Activated CD8-positive, alpha-beta T cell treated with anti-CD3 and anti-CD28 coated beads, Interleukin-2, amount 10 ng/mL, durations not matched to agents 7 days and 5 days (primary cell): ENCODE measurements around the gene ARHGAP26. TPM values are rescaled to one million over a fixed set of nuclear protein-coding genes. Genes with fewer than 3 reads are reported as not detected.
"Not testable (repeated sequence)": the region's sequence is repeated elsewhere in the genome, so short reads cannot be mapped to it uniquely, and the experiment has no call there.

Experiments used
- ATAC-seq: fragments of 150-1000 bp; cut with Tn5 transposase; one replicate; pipeline ENCODE4 v1.10.0; 2021; ENCODE audit warnings: moderate library complexity
- CTCF ChIA-PET: fragments of 350-600 bp; sonication (Branson Sonifier 250); formaldehyde crosslinking; loops from one replicate; lab custom pipeline; 2021; ENCODE audit warnings: antibody characterized with exemption; lab: Charles Lee
- POLR2A ChIA-PET: fragments of 350-600 bp; sonication (Branson Sonifier 250); formaldehyde crosslinking; loops from one replicate; lab custom pipeline; 2021; ENCODE audit warnings: antibody characterized with exemption; lab: Charles Lee
- DNase-seq: peaks from one replicate; pipeline ENCODE4 v3.0.0-alpha.2; 2020
- H3K27ac Mint-ChIP-seq: one replicate; pipeline ENCODE4 v1.8.0; 2021; ENCODE audit warnings: mild to moderate bottlenecking, mixed read lengths
- H3K27me3 Mint-ChIP-seq: one replicate; pipeline ENCODE4 v1.8.0; 2021; ENCODE audit warnings: low read depth, mixed read lengths
- H3K36me3 Mint-ChIP-seq: one replicate; pipeline ENCODE4 v1.8.0; 2021; ENCODE audit warnings: low read depth, mixed read lengths
- H3K4me1 Mint-ChIP-seq: one replicate; pipeline ENCODE4 v1.8.0; 2021; ENCODE audit warnings: low read depth, mixed read lengths
- H3K4me3 Mint-ChIP-seq: one replicate; pipeline ENCODE4 v1.8.0; 2021; ENCODE audit warnings: mild to moderate bottlenecking, mixed read lengths
- H3K9me3 Mint-ChIP-seq: one replicate; pipeline ENCODE4 v1.8.0; 2022; ENCODE audit warnings: mixed read lengths; ENCODE audit not compliant: insufficient read depth
- total RNA-seq, 2 experiments: library from RNA; stranded (reverse); gene quantifications; one replicate each; pipeline ENCODE4 v1.2.3, GENCODE V29; 2021

Gene ARHGAP26
- total RNA-seq, 2 experiments from 2014 or later, result 25.4 to 30.3 TPM

DNA sequence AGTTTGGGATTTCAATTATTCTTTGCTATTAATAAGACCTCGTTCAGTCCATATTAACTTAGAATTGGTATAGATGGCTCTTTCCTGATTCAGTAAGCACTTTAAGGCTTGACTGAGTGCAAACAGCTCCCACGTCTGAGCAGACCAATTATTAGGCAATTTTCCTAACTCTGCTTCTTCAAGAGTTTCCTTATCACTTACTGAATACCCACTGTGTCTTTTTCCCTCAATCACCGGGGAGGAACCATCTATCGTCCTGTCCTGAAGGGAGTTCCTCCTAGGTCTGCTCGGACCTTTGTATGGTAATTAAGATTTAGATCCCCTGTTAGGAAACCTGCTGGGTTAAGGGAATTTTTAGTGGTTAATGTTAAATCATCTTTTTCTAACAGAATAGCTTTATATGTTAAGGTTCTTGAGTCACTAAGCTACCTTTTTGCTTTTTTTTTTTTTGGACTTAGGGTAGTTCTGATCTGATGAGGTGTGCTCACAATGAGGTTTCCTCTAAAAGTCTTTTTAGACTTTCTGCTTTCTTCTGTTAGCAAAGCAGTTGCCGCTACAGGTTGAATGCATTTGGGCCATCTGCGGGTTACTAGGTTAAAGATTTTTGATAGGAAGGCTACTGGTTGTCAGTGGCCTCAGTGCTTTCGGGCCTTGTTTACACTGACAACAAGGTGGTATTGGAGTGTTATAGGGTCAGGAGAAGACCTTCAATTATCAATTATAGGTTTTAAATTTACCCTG lies 322.7 kb downstream of the ARHGAP26 start:
- H3K27ac Mint-ChIP-seq, CTCF ChIA-PET, H3K4me1 Mint-ChIP-seq, H3K27me3 Mint-ChIP-seq, POLR2A ChIA-PET, H3K4me3 Mint-ChIP-seq, DNase-seq, H3K9me3 Mint-ChIP-seq, ATAC-seq, H3K36me3 Mint-ChIP-seq: not testable (repeated sequence)

DNA sequence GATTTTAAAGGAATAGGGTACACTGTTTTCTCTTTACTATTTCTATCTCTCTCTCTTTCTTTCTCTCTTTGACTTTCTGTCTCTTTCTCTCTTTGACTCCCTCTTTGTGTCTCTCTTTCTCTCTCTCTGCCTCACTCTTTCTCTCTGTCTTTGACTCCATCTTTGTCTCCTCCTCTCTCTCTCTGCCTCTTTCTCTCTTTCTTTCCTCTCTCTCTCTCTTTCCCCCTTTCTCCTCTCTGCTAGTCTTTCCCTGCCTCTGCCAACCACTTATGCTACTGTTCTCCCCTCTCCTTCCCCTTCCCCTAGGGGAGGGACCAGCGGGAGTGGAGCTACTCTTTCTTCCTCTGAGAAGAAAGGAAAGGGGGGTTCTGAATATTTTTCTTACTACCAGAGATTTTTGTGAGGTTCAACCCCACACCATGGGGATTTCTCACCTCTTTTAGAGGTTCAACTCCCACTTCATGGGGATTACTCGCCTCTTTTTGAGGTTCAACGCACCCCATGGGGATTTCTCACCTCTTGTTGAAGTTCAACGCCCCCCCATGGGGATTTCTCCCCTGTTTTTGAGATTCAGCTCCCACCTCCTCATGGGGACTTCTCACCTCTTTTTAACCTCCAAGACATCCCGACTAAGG lies 323.4 kb downstream of the ARHGAP26 start:
- DNase-seq, result no peak
- ATAC-seq, result no peak
- ChIA-PET CTCF (no interaction called here), POLR2A (no interaction called here)
- Mint-ChIP-seq H3K27me3 (no peaks in the 10 kb centered on the region), H3K9me3 (no peaks in the 10 kb centered on the region), H3K27ac (no peak overlapping the region), H3K36me3 (peaks cover 3% of the 10 kb centered on the region), H3K4me1 (peaks cover 3% of the 10 kb centered on the region), H3K4me3 (no peak overlapping the region)

DNA sequence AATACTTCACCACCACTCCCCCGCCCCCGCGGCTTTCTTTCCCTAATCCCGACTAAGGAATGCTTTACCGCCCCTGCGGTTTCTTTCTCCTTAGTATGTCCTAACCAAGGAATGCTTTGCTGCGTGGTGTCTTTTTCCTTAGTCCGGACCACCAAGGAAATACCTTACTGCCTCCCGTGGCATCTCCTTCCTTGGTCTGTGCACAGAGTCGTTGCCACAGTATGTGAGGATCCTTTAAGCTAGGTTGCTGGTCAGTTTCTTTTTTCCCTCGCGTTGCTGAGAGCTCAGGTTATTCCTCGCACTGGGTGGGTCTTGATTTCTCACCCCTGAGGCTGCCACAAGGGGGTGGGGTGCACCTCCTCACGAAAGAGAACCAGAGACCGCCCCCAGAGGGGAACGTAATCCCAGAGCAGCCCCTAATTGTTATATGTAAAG lies 323.9 kb downstream of the ARHGAP26 start:
- ChIA-PET CTCF (no interaction called here), POLR2A (no interaction called here)
- Mint-ChIP-seq H3K4me3 (no peak overlapping the region), H3K27me3 (no peaks in the 10 kb centered on the region), H3K27ac (no peak overlapping the region), H3K9me3 (no peaks in the 10 kb centered on the region), H3K36me3 (peaks cover 3% of the 10 kb centered on the region), H3K4me1 (peaks cover 3% of the 10 kb centered on the region)
- no peak for ATAC-seq
- no peak for DNase-seq

DNA sequence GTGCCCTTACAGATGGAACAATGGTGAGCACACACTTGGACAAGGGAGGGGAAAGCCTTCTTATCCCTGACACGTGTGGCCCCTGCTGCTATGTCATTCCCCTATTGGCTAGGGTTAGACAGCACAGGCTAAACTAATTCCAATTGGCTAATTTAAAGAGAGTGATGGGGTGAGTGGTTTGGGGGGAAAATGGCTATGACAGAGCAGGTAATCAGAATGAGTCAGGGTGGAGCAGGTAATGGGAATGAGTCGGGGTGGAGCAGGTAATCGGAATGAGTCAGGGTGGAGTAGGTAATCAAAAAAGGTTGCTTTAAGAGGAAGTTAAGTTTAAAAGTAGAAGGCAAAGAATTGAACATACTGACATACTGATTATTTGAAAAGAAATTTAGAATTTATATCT lies 324.4 kb downstream of the ARHGAP26 start:
- ATAC-seq, H3K9me3 Mint-ChIP-seq, H3K36me3 Mint-ChIP-seq, H3K4me3 Mint-ChIP-seq, CTCF ChIA-PET, H3K27me3 Mint-ChIP-seq, DNase-seq, POLR2A ChIA-PET, H3K4me1 Mint-ChIP-seq: not testable (repeated sequence)
- peak overlapping the region; percentile 17 for H3K27ac Mint-ChIP-seq

DNA sequence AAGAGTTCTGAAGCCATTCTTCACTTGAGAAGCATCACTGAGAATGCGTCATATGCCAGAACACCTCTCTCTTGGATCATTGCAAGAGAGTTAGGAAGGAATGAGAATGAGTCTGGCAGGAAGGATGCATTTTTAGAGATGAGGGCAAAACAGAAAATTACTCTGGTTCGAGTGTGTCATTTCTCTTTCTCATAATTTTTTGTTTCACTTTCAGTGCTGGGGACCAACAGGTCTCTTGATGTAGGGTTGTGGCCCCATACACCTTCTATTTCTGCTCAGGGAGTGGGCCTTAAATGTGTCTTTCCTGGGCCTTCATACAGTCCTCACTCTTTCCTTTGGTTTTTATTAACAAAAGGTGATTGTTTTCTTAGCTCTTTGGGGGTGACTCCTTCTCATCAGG lies 330.9 kb downstream of the ARHGAP26 start:
- Mint-ChIP-seq H3K9me3 (no peaks in the 10 kb centered on the region), H3K4me1 (peaks cover 30% of the 10 kb centered on the region), H3K36me3 (peaks cover 5% of the 10 kb centered on the region), H3K27me3 (no peaks in the 10 kb centered on the region), H3K4me3 (peak overlapping the region; percentile 27), H3K27ac (peak overlapping the region; percentile 81)
- ChIA-PET POLR2A (interaction anchor here (0.6 kb wide), 2 partner anchors 12 to 290 kb away, joined by 3 to 4 read pairs; no protein-coding TSS in a partner anchor), CTCF (no interaction called here)
- peak; percentile 84 for ATAC-seq
- no peak for DNase-seq

GRCh38 chr5:143101725-143102386 lies 331.7 kb downstream of the ARHGAP26 start:
- H3K27ac Mint-ChIP-seq, result peak overlapping the region; percentile 81
- DNase-seq (no peak), ATAC-seq (peak; percentile 63)
- H3K4me3 Mint-ChIP-seq, result no peak overlapping the region
- no peaks in the 10 kb centered on the region for H3K9me3 Mint-ChIP-seq
- ChIA-PET CTCF (no interaction called here), POLR2A (interaction anchor here (0.6 kb wide), 2 partner anchors 11 to 290 kb away, joined by 3 to 4 read pairs; no protein-coding TSS in a partner anchor)
- H3K36me3 Mint-ChIP-seq, result peaks cover 2% of the 10 kb centered on the region
- peaks cover 31% of the 10 kb centered on the region for H3K4me1 Mint-ChIP-seq
- no peaks in the 10 kb centered on the region for H3K27me3 Mint-ChIP-seq

DNA sequence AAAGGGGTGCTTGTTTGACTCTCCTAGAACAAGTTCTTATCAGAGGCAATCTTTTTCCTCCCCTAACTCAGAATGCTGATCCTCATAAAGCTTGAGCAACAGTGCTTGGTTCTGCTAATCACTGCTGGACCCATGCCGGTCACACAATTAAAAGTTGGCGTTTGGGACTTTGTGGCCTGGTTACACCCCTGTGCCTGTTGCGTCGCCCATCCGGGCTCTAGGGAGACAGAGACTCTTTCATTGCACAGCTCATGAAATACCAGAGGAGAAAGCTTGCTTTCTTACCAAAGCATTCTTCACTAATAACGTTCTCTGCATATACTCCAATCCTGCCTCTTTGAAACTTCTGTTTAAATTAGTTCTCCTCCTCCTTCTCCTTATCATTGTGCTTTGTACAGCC lies 332.2 kb downstream of the ARHGAP26 start:
- POLR2A ChIA-PET, result no interaction called here
- no peaks in the 10 kb centered on the region for H3K27me3 Mint-ChIP-seq
- no peaks in the 10 kb centered on the region for H3K9me3 Mint-ChIP-seq
- no peak overlapping the region for H3K27ac Mint-ChIP-seq
- CTCF ChIA-PET, result interaction anchor here (1.2 kb wide), 1 partner anchor 302 kb away, joined by 3 read pairs; no protein-coding TSS in a partner anchor
- H3K4me1 Mint-ChIP-seq, result peaks cover 31% of the 10 kb centered on the region
- no peak overlapping the region for H3K4me3 Mint-ChIP-seq
- H3K36me3 Mint-ChIP-seq, result peaks cover 1% of the 10 kb centered on the region
- DNase-seq, result no peak
- ATAC-seq, result no peak

GRCh38 chr5:143105216-143105905 lies 335.2 kb downstream of the ARHGAP26 start:
- Mint-ChIP-seq H3K4me1 (peaks cover 25% of the 10 kb centered on the region), H3K36me3 (no peaks in the 10 kb centered on the region), H3K27me3 (no peaks in the 10 kb centered on the region), H3K9me3 (no peaks in the 10 kb centered on the region), H3K4me3 (no peak overlapping the region), H3K27ac (no peak overlapping the region)
- DNase-seq (no peak), ATAC-seq (no peak)
- ChIA-PET POLR2A (no interaction called here), CTCF (no interaction called here)

DNA sequence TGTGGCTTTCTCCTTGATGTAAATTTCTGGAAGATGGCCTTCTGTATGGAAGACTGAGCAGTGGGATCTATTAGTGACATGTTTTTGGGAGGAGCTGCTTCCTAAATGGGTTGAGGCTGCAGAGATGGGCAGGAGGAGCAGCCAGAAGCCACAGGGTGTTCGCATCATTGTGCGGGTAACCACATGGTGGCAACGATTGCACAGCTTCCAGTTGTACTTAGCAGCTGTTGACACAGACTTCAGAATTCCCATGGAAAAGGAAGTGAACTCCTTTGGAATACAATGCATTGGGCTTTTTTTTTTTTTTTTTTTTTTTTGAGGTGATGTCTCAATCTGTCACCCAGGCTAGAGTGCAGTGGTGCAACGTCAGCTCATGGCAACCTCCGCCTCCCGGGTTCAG lies 336.0 kb downstream of the ARHGAP26 start:
- H3K9me3 Mint-ChIP-seq, result no peaks in the 10 kb centered on the region
- no peak for DNase-seq
- no peak for ATAC-seq
- H3K4me3 Mint-ChIP-seq, result no peak overlapping the region
- no peaks in the 10 kb centered on the region for H3K27me3 Mint-ChIP-seq
- ChIA-PET POLR2A (no interaction called here), CTCF (no interaction called here)
- peaks cover 17% of the 10 kb centered on the region for H3K4me1 Mint-ChIP-seq
- H3K27ac Mint-ChIP-seq, result no peak overlapping the region
- H3K36me3 Mint-ChIP-seq, result no peaks in the 10 kb centered on the region

GRCh38 chr5:143108498-143109128 lies 338.4 kb downstream of the ARHGAP26 start:
- Mint-ChIP-seq H3K36me3 (no peaks in the 10 kb centered on the region), H3K27me3 (no peaks in the 10 kb centered on the region), H3K27ac (no peak overlapping the region), H3K4me1 (peaks cover 4% of the 10 kb centered on the region), H3K9me3 (no peaks in the 10 kb centered on the region), H3K4me3 (no peak overlapping the region)
- ChIA-PET POLR2A (no interaction called here), CTCF (interaction anchor here (1.7 kb wide), 1 partner anchor 9 kb away, joined by 4 read pairs; no protein-coding TSS in a partner anchor)
- ATAC-seq (no peak), DNase-seq (no peak)

GRCh38 chr5:143110591-143110990 lies 340.4 kb downstream of the ARHGAP26 start:
- no peak for ATAC-seq
- no peak overlapping the region for H3K27ac Mint-ChIP-seq
- no peak for DNase-seq
- no peaks in the 10 kb centered on the region for H3K9me3 Mint-ChIP-seq
- ChIA-PET CTCF (interaction anchor here (1.0 to 1.5 kb wide), 2 partner anchors 10 to 15 kb away, joined by 4 read pairs; no protein-coding TSS in a partner anchor), POLR2A (no interaction called here)
- H3K36me3 Mint-ChIP-seq, result no peaks in the 10 kb centered on the region
- H3K4me3 Mint-ChIP-seq, result no peak overlapping the region
- H3K4me1 Mint-ChIP-seq, result peaks cover 4% of the 10 kb centered on the region
- no peaks in the 10 kb centered on the region for H3K27me3 Mint-ChIP-seq
